Mesenchymal stem cell (in vitro differentiated cells and primary cell): Measurements from ENCODE around the gene CA5A.

Experiments used
- DNase-seq: peaks from one replicate; pipeline ENCODE4 v3.0.0-alpha.2; 2013
- H2AFZ ChIP-seq: one replicate; pipeline ENCODE4 v1.6.1; 2013; ENCODE audit warnings: low read depth, mild to moderate bottlenecking, control low read depth, inconsistent platforms, low read length, moderate library complexity
- H2AK5ac ChIP-seq: 2 replicates; pipeline ENCODE4 v1.6.1; 2013; ENCODE audit warnings: low read length, moderate library complexity, mild to moderate bottlenecking, inconsistent platforms; ENCODE audit not compliant: severe bottlenecking
- H2BK120ac ChIP-seq: one replicate; pipeline ENCODE4 v1.6.1; 2013; ENCODE audit warnings: low read depth, mild to moderate bottlenecking, inconsistent platforms, low read length, moderate library complexity
- H2BK12ac ChIP-seq, 2 experiments: one replicate each; pipeline ENCODE4 v1.6.1; 2013; ENCODE audit warnings: inconsistent platforms in 2 of 2, low read length in 2 of 2, mild to moderate bottlenecking in 2 of 2, moderate library complexity in 2 of 2, control low read depth in 1 of 2
- H2BK15ac ChIP-seq: one replicate; pipeline ENCODE4 v1.6.1; 2013; ENCODE audit warnings: mild to moderate bottlenecking, low read depth, inconsistent platforms; ENCODE audit not compliant: poor library complexity, severe bottlenecking
- H2BK5ac ChIP-seq: 2 replicates; pipeline ENCODE4 v1.6.1; 2013; ENCODE audit warnings: low read depth, mild to moderate bottlenecking, low read length, control low read depth, inconsistent platforms; ENCODE audit not compliant: poor library complexity, severe bottlenecking
- H3K14ac ChIP-seq, 2 experiments: one replicate each; pipeline ENCODE4 v1.6.1; 2013; ENCODE audit warnings: inconsistent platforms in 2 of 2, low read length in 2 of 2, control low read depth in 1 of 2, mild to moderate bottlenecking in 1 of 2, moderate library complexity in 1 of 2
- H3K18ac ChIP-seq, 2 experiments: one replicate each; pipeline ENCODE4 v1.6.1; 2013; ENCODE audit warnings: inconsistent platforms in 2 of 2, low read length in 2 of 2, control low read depth in 1 of 2, low read depth in 1 of 2, mild to moderate bottlenecking in 1 of 2
- H3K23ac ChIP-seq, 2 experiments: one replicate each; pipeline ENCODE4 v1.6.1; 2013; ENCODE audit warnings: inconsistent platforms in 2 of 2, low read length in 2 of 2, mild to moderate bottlenecking in 2 of 2, moderate library complexity in 2 of 2, control low read depth in 1 of 2
- H3K27ac ChIP-seq: 2 replicates; pipeline ENCODE4 v1.5.1; 2013; ENCODE audit warnings: mild to moderate bottlenecking, moderate library complexity, low read length, control low read depth, inconsistent platforms; ENCODE audit not compliant: poor library complexity, severe bottlenecking
- H3K27me3 ChIP-seq, 2 experiments: 2 replicates each; pipeline versions ENCODE4 v1.6.1 to v1.7.0; 2013; ENCODE audit warnings: low read length in 2 of 2, mild to moderate bottlenecking in 2 of 2, moderate library complexity in 2 of 2, control low read depth in 1 of 2, inconsistent platforms in 1 of 2; ENCODE audit not compliant: control insufficient read depth in 1 of 2, insufficient read depth in 1 of 2
- H3K36me3 ChIP-seq, 2 experiments: 2 replicates each; pipeline versions ENCODE4 v1.6.1 to v1.7.0; 2013; ENCODE audit warnings: low read length in 2 of 2, control low read depth in 1 of 2, inconsistent platforms in 1 of 2, low read depth in 1 of 2, mild to moderate bottlenecking in 1 of 2; ENCODE audit not compliant: insufficient read depth in 2 of 2, control insufficient read depth in 1 of 2
- H3K4ac ChIP-seq, 2 experiments: one replicate each; pipeline ENCODE4 v1.6.1; 2013; ENCODE audit warnings: inconsistent platforms in 2 of 2, low read length in 2 of 2, mild to moderate bottlenecking in 2 of 2, moderate library complexity in 2 of 2, control low read depth in 1 of 2, low read depth in 1 of 2
- H3K4me1 ChIP-seq: 2 replicates; pipeline ENCODE4 v1.6.1; 2013; ENCODE audit warnings: low read depth, low read length, control low read depth; ENCODE audit not compliant: control insufficient read depth, insufficient read depth
- H3K4me2 ChIP-seq: 2 replicates; pipeline ENCODE4 v1.6.1; 2013; ENCODE audit warnings: low read length, mild to moderate bottlenecking, inconsistent platforms; ENCODE audit not compliant: poor library complexity, severe bottlenecking
- H3K4me3 ChIP-seq, 2 experiments: 2 replicates each; pipeline versions ENCODE4 v1.5.1 to v1.7.0; 2013; ENCODE audit warnings: low read length in 2 of 2, mild to moderate bottlenecking in 2 of 2, control low read depth in 1 of 2, low read depth in 1 of 2; ENCODE audit not compliant: insufficient read depth in 1 of 2
- H3K79me1 ChIP-seq: replicated peaks from 2 replicates; pipeline ENCODE4 v1.6.1; 2013; ENCODE audit warnings: mild to moderate bottlenecking, control low read depth, low read length, inconsistent platforms; ENCODE audit not compliant: poor library complexity, severe bottlenecking
- H3K9ac ChIP-seq: 2 replicates; pipeline ENCODE4 v1.7.0; 2013; ENCODE audit warnings: mild to moderate bottlenecking, low read length, moderate library complexity
- H3K9me3 ChIP-seq: 2 replicates; pipeline ENCODE4 v1.7.0; 2013; ENCODE audit warnings: mild to moderate bottlenecking, low read length; ENCODE audit not compliant: control insufficient read depth
- H4K8ac ChIP-seq: one replicate; pipeline ENCODE4 v1.6.1; 2013; ENCODE audit warnings: inconsistent platforms, mild to moderate bottlenecking, low read length, moderate library complexity
- H4K91ac ChIP-seq: one replicate; pipeline ENCODE4 v1.6.1; 2013; ENCODE audit warnings: mild to moderate bottlenecking, low read length, inconsistent platforms
- WGBS: methylation state at CpG from one replicate; pipeline ENCODE4 v1.1.7; 2013; ENCODE audit warnings: mixed read lengths; 5-methylcytosine and 5-hydroxymethylcytosine counted together

Gene CA5A

GRCh38 chr16:87948735-87949070 lies 12.4 kb upstream of the CA5A start:
- Histone ChIP-seq H3K18ac (no peak overlapping the region), H2AK5ac (no peak overlapping the region), H3K4me1 (peaks cover 9% of the 10 kb centered on the region), H2BK5ac (no peak overlapping the region), H4K8ac (no peak overlapping the region), H3K4me3 (no peak overlapping the region), H3K9ac (no peak overlapping the region), H4K91ac (no peak overlapping the region), H3K9me3 (no peaks in the 10 kb centered on the region), H2BK120ac (no peak overlapping the region), H2BK15ac (no peak overlapping the region), H2AFZ (no peak overlapping the region), H2BK12ac (no peak overlapping the region), H3K23ac (no peak overlapping the region), H3K4me2 (no peak overlapping the region), H3K27ac (no peak overlapping the region), H3K4ac (no peak overlapping the region), H3K27me3 (peaks cover 0 to 3% of the 10 kb centered on the region in 2 experiments), H3K36me3 (peaks cover 0 to 6% of the 10 kb centered on the region in 2 experiments), H3K79me1 (no peaks in the 10 kb centered on the region), H3K14ac (no peak overlapping the region)
- WGBS = 95% methylated on average over 5 of the region's 5 CpGs
- no peak for DNase-seq

GRCh38 chr16:87948119-87948545 lies 11.8 kb upstream of the CA5A start:
- Histone ChIP-seq H4K91ac (no peak overlapping the region), H3K4me2 (no peak overlapping the region), H2BK15ac (no peak overlapping the region), H2AFZ (no peak overlapping the region), H4K8ac (no peak overlapping the region), H3K23ac (no peak overlapping the region), H2BK5ac (no peak overlapping the region), H2BK12ac (no peak overlapping the region), H3K4me3 (no peak overlapping the region), H3K4me1 (peaks cover 9% of the 10 kb centered on the region), H3K36me3 (peaks cover 0 to under 1% of the 10 kb centered on the region in 2 experiments), H3K14ac (no peak overlapping the region), H3K79me1 (no peaks in the 10 kb centered on the region), H3K27me3 (peaks cover 0 to 3% of the 10 kb centered on the region in 2 experiments), H2BK120ac (no peak overlapping the region), H3K9ac (no peak overlapping the region), H3K4ac (no peak overlapping the region), H3K18ac (no peak overlapping the region), H2AK5ac (no peak overlapping the region), H3K27ac (no peak overlapping the region), H3K9me3 (no peaks in the 10 kb centered on the region)
- WGBS = 91% methylated on average over 12 of the region's 12 CpGs
- no peak for DNase-seq

GRCh38 chr16:87947356-87948118 lies 11.2 kb upstream of the CA5A start:
- H4K91ac ChIP-seq = no peak overlapping the region
- no peak overlapping the region for H3K23ac ChIP-seq
- 94% methylated on average over 22 of the region's 22 CpGs for WGBS
- H3K14ac ChIP-seq = no peak overlapping the region
- H3K79me1 ChIP-seq = no peaks in the 10 kb centered on the region
- H3K9me3 ChIP-seq = no peaks in the 10 kb centered on the region
- no peak overlapping the region for H2AK5ac ChIP-seq
- no peak overlapping the region for H3K4me3 ChIP-seq
- no peak overlapping the region for H2BK5ac ChIP-seq
- H3K9ac ChIP-seq = no peak overlapping the region
- H3K4me2 ChIP-seq = no peak overlapping the region
- no peak overlapping the region for H2BK120ac ChIP-seq
- H2BK15ac ChIP-seq = no peak overlapping the region
- H3K27ac ChIP-seq = no peak overlapping the region
- H3K36me3 ChIP-seq = no peaks in the 10 kb centered on the region
- H3K4me1 ChIP-seq = peaks cover 6% of the 10 kb centered on the region
- no peak overlapping the region for H3K18ac ChIP-seq
- peaks cover 0 to 3% of the 10 kb centered on the region in 2 experiments for H3K27me3 ChIP-seq
- H2BK12ac ChIP-seq = no peak overlapping the region
- no peak overlapping the region for H3K4ac ChIP-seq
- no peak for DNase-seq
- H4K8ac ChIP-seq = no peak overlapping the region
- no peak overlapping the region for H2AFZ ChIP-seq

- Histone ChIP-seq H3K4me1 (peaks cover 4% of the 10 kb centered on the region), H3K14ac (no peak overlapping the region), H3K4ac (no peak overlapping the region), H3K27me3 (peaks cover 0 to 3% of the 10 kb centered on the region in 2 experiments), H3K27ac (no peak overlapping the region), H3K18ac (no peak overlapping the region), H2BK5ac (no peak overlapping the region), H3K36me3 (no peaks in the 10 kb centered on the region), H2BK15ac (no peak overlapping the region), H3K23ac (no peak overlapping the region), H3K79me1 (no peaks in the 10 kb centered on the region), H3K9ac (no peak overlapping the region), H4K91ac (no peak overlapping the region), H3K4me2 (no peak overlapping the region), H4K8ac (no peak overlapping the region), H3K4me3 (no peak overlapping the region), H2BK12ac (no peak overlapping the region), H3K9me3 (no peaks in the 10 kb centered on the region), H2BK120ac (no peak overlapping the region), H2AFZ (no peak overlapping the region), H2AK5ac (no peak overlapping the region)
- DNase-seq = no peak
- 84% methylated on average over 14 of the region's 14 CpGs for WGBS
Observed at GRCh38 chr16:87946596-87947347, 10.4 kb upstream of the CA5A start.
